GM12874 (cell line): ENCODE data around the gene TMA7.

Experiments used
- TF ChIP-seq, protein P1 (sequence below): IDR thresholded peaks from 2 replicates; pipeline ENCODE4 v1.5.1; 2011; ENCODE audit warnings: low read depth, mild to moderate bottlenecking, control low read depth, low read length, moderate library complexity; ENCODE audit not compliant: insufficient read depth

The TMA7 gene

DNA sequence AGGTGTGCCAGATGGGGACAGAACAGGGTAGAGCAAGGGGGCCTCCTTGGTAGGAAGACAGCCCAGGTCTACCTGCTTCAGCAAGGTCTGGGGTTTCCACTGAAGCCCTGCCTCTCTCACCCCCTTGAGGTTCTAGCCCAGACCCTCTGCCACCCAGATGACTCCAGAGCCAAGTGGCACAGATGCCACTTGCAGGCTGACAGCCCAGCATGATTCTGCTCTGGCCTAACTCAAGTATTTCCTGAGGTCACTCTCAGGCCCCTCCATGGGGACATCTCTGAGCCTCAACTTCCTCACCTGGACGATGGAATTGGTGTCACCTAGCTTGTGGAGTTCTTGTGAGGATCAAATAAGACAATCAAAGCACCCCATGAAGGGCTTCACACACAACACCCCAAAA lies 34.1 kb upstream of the TMA7 start:
- TF ChIP-seq, protein P1, sequence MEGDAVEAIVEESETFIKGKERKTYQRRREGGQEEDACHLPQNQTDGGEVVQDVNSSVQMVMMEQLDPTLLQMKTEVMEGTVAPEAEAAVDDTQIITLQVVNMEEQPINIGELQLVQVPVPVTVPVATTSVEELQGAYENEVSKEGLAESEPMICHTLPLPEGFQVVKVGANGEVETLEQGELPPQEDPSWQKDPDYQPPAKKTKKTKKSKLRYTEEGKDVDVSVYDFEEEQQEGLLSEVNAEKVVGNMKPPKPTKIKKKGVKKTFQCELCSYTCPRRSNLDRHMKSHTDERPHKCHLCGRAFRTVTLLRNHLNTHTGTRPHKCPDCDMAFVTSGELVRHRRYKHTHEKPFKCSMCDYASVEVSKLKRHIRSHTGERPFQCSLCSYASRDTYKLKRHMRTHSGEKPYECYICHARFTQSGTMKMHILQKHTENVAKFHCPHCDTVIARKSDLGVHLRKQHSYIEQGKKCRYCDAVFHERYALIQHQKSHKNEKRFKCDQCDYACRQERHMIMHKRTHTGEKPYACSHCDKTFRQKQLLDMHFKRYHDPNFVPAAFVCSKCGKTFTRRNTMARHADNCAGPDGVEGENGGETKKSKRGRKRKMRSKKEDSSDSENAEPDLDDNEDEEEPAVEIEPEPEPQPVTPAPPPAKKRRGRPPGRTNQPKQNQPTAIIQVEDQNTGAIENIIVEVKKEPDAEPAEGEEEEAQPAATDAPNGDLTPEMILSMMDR: no peak

DNA sequence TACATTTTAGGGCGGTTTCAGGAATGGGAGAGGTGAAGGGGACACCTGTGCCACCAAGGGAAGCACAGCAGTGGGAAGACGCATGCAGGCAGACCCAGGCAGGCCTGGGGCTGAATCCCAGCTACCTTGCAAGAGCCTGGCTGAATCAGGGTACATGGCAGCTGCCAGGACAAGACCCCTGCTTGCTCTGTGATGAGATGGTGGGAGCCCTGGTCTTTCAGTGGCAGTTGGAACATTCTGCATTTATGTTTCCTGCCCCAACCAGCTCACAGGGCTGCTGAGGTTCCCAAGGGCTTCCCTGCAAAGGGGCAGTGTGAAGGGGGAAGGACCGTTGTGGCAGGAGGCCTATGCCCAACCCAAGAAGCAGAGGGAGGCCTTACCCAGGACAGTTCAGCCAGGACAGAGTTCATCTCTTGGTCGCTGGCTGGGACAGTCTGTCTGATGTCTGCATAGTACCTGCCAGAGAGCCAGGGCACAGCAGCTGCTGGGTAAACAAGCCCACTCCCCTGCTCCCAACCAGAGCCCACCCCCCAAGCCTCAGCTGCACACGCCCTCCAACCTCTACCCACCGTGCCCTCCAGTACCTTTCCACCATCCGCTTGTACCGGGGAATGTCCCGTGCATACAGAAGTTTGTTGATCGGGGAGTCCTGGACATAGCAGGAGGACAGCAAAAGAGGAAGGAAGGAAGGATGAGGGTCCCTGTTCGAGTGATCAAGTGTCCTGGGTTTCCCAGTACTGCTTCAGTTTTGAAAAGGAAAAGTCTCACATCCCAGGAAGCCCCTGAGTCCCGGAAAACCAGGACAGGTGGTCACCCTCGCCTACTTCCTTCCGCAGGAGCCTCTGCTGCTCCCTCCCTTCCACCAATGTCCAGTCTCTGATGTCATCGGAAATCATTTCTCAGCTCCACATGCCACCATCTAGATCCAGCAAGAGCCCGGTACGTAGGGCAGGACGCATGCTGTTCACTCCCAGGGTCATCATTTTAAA lies 33.3 kb upstream of the TMA7 start:
- TF ChIP-seq, protein P1: no peak

DNA sequence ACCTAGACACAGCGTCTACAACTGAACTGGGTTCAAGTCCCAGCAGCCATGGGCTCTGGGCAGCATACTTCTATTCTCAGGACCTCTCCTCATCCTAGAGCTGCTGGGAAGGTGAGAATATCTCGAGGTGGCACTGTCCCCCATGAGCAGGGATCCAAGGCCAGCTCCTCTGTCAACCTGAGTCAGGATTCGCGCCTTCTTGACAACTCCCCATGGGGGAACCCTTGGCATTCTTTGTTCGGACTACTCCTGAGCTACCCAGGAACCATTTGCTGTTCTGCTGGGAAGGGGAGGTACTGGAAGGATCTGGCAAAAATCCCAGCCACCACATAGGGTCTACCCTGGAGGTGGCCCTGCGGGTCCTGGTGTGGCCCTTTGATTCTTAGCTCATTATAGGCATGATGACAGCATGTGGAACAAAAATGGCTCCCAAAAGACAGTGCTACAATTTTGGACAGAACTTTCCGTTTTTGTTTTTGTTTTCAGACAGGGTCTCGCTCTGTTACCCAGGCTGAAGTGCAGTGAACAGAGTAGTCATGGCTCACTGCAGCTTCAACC lies 32.4 kb upstream of the TMA7 start:
- TF ChIP-seq, protein P1: no peak

DNA sequence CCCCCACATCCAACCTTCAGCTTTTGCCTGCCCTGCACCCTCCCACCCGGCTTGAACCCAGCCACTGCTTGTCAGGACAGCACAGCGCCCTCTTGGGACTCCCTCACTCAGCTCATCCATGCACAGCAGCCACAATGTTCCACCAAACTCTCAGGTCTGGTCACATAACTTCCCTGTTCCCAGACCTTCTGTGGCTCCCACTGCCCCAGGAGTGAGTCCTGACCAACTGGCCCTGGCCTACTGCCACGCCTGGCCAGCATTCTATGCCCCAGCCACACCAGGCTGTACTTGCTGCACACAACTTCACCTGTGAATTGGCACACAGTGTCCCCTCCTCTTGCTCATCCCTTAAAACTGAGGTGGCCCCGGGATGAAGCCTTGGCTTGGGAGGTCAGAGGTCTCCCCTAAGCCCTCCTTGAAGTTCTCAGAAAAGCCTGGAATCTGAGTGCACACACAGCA lies 31.2 kb upstream of the TMA7 start:
- TF ChIP-seq, protein P1: 0 out of 2 replicates have a peak, but pooled peaks have one; percentile 14

DNA sequence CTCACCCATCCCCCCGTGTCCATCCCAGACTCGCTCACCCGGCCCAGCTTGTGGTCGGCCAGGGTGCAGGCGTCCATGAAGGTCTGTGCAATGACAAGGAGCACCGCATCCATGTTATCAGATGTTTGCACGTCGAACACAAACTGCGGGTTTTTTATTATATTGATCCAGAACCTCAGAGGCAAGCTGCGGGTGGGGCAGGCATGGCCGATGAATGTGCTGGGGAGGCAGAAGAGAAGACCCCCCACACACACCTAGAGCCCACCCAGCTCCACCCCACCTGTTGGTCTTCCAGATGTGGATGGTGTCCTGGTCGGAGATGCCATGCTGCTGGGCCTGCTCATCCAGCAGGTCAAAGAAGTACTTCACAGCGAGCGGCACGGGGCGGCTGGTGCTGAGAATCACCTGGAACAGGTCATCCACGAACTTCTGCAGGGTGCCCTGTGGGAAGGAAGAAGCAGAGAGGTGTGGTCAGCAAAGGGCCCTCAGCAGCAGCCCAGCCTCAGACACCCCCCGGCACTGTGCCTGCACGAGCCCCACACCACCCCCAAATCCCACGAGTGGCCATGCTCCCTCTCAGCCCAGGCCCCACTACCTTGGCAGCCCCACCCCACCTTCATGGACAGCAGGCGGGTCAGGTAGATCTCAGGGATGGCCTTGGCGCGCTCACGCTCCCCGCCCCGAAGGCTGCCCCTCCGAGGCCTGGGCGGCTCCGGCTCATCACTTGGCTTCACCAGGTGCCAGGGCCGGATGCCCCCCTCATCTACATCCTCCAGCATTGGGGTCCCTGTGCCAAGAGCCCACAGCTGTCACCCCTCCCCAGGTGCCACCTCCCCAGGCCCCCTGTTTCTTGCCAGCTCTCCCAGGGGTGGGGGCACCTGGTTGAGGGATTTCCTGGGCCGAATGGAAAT lies 30.5 kb upstream of the TMA7 start:
- TF ChIP-seq, protein P1: no peak

DNA sequence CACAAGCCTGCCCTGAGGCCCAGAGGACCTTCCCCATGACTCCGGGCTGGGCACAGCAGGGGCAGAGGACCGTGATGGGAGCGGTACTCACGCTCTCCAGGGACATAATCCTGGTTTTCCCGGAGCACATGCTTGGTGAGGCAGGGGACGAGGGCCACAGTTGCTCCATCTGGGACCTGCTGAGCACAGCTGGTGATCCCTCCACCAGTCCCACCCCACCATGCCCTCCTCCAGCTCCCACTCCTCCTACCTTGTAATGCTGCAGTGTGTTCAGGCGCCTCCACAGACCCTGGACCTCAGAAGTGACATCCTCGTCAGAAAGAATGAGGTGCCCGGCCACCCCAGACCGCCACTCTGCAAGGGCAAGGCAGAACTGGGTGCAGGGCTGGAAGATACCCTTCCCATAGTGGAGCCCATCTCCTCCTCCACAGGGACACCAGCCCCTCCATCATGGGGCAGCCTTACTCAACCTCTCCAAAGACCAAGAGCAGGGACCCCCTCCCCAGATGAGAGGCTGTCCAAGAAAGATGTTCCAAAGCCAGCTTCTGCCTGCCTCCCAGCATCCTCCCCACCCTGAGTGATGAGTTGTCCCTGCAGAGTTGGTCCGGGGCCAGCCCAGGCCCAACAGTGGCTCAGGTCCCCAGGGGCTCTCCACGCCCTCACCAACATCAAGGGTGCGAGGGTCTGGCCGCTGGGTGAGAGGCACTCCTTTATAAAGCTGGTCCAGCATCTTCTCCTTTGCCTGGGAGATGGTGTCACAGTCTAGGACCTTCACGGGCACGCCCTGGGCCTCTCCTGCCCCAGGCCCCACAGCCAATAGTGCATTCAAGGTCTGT lies 29.6 kb upstream of the TMA7 start:
- TF ChIP-seq, protein P1: no peak
